Kidney capillary endothelial cell (primary cell): Measurements from ENCODE around the gene TGM5.
A peak's percentile ranks its signal among the peaks of the same experiment; 100 is the strongest.
"Not testable (repeated sequence)": the region's sequence is repeated elsewhere in the genome, so short reads cannot be mapped to it uniquely, and the experiment has no call there.

Experiments
- DNase-seq: peaks from one replicate; pipeline ENCODE4 v3.0.0-alpha.2; 2018; ENCODE audit warnings: low spot score

The TGM5 gene

DNA sequence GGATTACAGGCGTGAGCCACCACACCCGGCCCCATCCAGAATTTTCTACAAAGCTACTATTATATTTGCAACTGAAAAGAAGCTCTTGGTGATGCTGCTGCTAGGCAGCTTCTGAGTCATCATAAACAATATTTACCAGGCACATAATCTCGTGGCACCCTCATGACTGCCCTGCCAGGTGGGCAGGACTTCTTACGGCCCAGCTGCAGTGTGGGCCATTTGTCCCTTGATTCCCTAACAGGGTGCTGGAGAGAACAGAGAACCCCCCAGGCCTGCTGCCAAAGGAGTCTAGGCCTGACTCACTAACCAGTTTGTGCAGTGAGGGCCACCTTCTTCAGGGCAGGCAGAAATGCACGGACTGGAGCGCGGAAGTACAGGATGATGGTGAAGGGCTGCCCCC, 50.8 kb downstream of the TGM5 start:
- DNase-seq = no peak

DNA sequence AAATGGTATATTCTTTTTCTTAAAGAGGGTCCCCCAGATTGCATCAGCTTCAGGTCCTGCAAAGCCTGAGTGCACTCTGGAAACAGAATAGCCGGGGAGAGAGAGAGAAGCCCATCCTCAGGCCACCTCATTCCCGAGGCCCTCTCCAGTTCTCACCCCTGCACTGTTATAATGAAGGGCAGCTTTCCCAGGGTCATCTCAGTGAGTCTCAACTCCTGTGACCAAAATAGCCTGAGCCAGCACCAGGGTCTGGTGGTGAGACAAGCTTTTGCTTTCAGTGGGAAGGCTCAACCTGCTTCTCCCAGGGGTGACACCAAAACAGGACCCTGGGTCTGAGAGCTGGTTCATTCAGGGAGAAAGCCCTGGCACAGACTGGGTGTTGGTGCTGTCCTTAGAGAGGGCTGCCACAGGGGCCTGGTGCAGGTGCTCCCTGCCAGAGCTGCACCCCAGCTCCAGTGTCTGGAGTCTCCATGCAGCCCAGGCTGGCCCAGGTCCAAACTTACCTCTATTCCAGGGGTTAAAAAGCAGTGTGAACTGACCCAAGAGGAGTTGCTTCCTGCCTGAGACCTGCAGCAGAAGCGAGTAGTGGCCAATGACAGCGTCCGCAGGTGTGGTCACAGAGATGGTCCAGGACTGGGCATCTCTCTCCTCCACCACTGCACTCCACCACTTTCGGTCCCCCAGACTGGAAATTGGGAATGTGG, 52.0 kb downstream of the TGM5 start:
- no peak for DNase-seq

- DNase-seq = no peak
Measured at GRCh38 chr15:43214169-43214568, 52.6 kb downstream of the TGM5 start.

DNA sequence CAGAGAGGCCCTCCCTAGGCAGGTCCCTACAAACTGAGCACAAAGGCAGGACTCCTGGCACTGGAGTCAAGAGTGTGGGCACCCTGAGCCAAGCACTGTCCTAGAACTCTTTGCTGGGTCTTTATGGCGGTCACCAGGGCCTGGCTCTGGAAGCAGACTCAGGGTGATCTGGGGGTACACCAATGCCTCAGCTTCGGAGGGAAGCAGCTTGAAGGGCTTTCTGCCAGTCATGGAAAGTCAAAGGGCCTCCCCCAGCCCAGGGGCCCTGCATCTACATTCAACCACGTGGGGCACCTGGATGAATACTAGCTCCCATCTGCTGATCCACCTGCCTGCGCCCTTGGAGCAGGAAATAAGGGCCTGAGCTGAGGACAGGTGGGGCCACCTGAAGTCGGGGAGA, 53.3 kb downstream of the TGM5 start:
- DNase-seq = no peak

DNA sequence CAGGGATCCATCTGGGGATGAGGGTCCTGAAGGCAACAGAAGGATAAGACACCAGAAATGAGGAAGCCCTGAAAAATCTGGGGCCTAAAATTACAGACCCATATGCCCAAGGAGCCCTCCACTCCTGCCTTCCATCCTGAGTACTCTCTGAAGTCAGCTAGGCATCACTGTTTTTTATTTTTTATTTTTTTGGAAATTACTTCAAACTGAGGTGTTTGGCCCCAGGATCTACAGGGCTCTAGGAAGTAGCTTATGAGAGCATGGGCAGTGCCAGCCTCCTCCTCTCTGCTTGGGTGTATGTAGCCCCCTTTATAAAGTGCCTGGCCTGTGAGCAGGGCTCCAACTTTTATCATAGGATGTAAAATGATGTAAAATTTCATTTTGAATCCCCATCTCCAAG, 53.8 kb downstream of the TGM5 start:
- no peak for DNase-seq

DNA sequence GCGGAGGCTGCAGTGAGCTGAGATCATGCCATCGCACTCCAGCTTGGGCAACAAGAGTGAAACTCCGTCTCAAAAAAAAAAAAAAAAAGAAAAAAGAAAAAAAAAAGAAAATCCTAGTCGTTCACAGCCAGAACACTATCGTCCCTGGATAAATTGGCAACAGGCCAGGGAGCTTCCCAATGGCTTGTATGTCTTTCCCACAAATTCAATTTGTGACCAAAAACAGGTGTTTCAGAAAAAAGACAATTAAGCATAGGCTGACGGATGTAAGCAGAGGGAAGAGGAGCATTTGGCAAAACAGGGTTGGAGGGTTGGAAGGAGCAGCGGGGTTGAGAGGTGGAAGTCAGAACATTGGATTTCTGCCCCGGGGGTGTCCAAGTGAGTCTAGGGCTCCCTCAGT, 54.4 kb downstream of the TGM5 start:
- no peak for DNase-seq

GRCh38 chr15:43211224-43211735, 55.4 kb downstream of the TGM5 start:
- DNase-seq = no peak

DNA sequence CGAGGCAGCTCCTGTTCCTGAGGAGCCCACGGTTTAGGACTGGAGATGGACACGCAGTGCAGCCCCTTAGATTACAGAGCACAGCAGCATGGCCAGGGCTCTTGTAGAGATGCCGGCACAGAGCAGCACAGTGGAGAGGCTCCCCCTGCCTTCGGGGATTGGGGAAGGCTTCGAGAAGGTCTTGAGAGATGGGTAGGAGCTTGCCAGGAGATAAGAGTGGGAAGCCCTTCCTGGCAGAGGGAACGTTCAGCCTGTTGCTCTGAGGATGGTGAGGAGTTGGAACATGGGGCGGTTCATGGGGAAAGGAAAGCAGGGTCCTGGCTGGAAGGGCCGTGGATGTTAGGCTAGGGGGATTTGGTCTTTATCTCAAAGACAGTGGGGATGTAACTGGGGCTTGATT, 55.9 kb downstream of the TGM5 start:
- DNase-seq = no peak

- DNase-seq = no peak
Measured at GRCh38 chr15:43210172-43210745, 56.5 kb downstream of the TGM5 start.

- DNase-seq = no peak
Measured at GRCh38 chr15:43209059-43209824, 57.5 kb downstream of the TGM5 start.

GRCh38 chr15:43208052-43209002, 58.4 kb downstream of the TGM5 start:
- DNase-seq = no peak

GRCh38 chr15:43207024-43207423, 59.7 kb downstream of the TGM5 start:
- DNase-seq = no peak

DNA sequence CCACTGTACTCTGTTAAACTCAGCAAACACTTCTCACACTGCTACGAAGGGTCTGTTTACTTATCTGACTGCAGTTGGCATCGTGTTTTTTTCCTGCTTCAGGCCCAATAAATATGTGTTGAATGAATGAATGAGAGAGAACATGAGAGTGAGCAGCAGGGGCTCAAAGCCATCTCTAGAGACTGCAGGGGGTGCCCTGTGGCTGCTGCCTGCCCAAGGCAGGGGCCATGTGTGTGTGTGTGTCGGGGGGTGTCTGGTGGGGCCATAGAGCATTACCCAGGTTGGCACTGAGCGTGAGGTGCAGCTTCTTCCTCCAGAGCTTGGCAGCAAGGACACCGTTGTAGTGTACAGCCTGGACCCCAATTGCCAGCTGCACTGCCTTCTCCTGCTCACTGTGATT, 60.7 kb downstream of the TGM5 start:
- no peak for DNase-seq

DNA sequence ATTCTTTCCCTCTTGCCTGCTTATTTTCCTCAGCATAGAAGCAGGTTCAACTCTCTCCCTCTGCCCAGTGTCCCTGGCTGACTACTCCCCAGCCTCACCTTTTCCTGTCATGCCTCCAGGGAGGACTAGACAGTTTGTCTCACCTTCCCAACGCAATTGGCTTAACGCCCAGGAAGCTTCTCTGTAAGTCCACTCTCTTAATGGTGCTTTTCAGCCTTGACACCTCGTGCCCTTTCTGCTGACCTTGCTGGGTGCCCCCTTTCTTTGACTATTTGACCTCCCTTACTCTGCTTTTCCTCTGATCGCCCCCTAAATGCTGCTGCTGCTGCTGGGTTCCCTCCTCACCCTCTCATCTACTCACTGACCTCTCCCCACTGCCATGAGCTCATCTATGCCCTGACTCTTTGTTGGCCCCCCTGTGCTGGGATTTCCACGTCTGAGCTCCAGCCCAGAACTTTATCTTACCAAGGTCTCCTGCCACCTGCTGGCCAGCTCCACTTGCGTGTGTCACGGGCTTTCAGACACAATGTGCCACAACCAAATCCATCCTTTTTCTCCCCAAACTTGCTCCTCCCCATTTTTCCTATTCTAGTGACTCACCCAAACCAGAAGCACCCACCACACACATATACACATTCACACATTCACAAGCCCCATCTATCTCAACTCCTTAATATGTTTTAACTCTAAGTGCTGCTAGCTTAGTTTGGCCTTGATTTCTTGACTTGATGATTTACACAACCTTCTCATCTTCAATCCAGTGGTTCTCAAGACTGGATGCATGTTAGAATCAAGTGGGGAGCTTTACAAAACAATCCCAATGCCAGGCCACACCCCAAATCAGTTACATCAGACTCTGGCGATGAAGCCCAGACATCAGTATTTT, 62.5 kb downstream of the TGM5 start:
- peak; percentile 45 for DNase-seq

DNA sequence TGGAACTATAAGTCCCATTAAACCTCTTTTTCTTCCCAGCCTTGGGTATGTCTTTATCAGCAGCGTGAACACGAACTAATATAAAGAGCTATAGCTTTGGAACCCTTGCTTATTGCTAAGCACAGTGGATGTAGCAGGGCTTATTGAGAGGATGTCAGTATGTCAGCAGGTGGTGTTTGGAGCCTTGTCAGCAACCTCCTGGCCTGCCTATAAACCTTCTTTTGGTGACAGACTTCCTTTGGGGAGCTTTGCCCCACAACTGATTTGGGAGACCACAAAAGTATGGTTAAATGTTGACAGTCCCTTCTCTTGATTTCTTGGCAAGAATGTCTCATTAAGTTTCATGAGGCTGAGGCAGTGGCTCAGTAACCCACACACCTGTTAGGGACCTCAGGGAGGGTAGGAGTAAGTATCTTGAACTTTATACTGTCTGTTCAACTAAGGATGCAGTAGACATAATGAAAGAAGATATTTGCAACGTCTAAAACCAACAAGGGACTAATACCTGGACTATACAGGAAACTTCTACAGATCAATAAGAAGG, 66.7 kb downstream of the TGM5 start:
- DNase-seq = no peak

DNA sequence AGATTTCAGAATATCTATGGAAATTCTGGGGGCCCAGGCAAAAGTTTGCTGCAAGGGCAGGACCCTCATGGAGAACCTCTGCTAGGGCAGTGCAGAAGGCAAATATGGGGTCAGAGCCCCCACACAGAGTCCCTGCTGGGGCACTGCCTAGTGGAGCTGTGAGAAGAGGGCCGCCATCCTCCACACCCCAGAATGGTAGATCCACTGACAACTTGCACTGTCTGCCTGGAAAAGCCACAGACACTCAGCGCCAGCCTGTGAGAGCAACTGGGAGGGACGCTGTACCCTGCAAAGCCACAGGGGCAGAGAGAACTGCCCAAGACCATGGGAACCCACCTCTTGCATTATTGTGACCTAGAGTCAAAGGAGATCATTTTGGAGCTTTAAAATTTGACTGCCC, 67.7 kb downstream of the TGM5 start:
- DNase-seq = no peak

GRCh38 chr15:43198556-43198955, 68.2 kb downstream of the TGM5 start:
- not testable (repeated sequence) for DNase-seq

GRCh38 chr15:43197773-43198172, 69.0 kb downstream of the TGM5 start:
- DNase-seq = not testable (repeated sequence)

GRCh38 chr15:43196760-43197548, 69.8 kb downstream of the TGM5 start:
- DNase-seq = no peak

DNA sequence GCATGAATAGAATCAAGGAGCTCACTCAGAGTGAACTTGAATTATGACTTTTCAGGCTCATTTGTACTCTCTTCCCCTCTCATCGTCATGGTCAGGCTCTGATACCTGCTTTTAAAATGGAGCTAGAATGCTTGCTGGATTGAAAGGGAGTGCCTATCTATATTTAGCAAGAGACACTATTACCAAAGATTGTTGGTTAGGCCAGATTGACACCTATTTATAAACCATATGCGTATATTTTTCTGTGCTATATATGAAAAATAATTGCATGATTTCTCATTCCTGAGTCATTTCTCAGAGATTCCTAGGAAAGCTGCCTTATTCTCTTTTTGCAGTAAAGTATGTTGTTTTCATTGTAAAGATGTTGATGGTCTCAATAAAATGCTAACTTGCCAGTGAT, 71.9 kb downstream of the TGM5 start:
- no peak for DNase-seq
